ENCODE data around the gene PLD3.

The PLD3 gene

DNA sequence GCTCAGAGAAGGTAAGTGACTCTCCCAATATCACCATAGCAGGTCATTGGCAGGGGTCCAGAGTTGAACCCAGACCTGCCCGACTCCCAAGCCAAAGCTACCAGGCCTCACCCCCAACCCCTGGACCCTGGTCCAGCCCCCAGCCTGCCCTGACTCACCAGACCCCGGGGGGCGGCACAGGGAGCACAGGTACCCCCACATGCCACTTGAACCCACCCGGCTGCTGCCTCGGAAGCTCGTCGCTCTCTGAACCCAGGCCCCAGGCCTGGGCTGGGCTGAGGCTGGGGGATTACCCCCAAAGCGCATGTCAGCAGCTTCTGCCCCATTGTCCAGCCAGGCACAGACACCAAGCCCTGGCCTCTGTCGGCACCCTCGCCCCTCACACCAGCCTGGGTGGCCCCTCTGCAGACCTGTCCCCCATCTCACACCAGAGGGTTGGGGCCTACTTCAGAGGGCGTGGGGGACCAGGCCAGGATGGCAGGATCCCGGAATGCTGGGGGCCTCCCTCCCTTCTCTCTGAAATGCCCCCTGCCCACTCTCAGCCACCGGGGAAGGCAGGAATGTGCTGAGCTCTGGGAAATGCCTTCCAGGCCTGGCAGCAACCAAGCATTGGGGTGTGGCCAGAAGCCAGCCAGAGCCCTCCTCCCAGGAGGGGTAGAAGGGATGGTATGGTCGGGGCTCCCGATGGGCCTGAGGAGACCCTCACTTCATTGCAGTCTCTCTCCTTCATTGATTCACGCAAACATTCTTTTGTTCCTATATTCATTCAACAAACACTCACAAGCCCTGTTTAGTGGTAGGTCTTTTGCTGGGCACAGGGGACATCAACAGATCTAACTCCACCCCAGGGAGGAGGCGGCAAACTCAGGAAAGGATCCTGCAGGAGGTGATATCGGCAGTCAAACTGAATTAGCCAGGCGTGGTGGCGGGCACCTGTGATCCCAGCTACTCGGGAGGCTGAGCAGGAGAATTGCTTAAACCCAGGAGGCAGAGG, 66.3 kb downstream of the PLD3 start:
- DNase-seq (ENCODE audit: low read depth): no peak

DNA sequence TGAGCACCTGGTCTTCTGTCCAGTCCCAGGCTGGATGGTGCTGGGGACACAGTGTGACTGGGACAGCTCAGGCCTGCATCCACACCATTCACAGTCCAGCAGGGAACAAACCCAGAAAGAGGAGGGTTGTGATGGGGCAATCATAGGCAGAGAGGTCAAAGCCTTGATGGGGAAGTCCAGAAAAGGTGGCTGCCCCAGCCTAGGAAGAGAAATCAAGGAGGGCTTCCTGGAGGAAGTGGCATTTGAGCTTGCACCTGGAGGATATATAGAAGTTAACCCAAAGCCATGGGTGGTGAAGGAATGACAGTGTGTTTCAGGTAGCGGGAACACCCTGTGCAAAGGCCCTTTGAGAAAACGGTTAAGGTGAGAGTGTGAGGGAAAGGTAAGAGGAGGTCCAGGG, 67.3 kb downstream of the PLD3 start:
- DNase-seq (ENCODE audit: low read depth): no peak

DNA sequence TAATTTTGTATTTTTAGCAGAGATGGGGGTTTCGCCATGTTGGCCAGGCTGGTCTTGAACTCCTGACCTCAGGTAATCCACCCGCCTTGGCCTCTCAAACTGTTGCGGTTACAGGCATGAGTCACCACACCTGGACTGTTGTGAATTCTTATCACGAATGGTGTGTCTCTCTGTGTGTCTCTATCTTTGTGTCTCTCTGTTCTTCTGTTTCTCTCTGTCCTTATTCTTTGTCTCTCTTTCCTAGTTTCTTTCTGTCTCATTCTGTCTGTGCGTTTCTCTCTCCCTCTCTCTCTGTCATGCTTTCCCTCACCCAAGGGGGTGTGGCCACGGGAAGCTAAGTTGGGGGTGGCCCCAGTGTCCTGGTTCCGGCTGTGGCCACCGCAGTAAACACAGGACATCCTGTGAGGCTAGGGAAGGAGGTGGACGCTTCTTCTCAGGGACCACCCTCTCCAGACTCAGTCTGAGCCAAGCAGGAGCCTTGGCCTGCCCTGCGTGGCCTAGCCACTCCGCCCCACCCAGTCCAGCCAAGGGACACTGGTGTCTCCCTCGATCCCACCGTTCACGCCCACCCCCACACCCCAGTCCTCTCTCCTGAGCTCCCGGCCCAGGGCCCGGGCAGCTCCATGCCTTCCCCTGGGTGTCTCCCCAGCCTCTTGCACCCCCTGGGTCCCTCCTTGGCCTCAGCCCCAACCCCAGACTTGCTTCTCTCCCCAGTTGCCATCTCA, 68.6 kb downstream of the PLD3 start:
- DNase-seq (ENCODE audit: low read depth): no peak

DNA sequence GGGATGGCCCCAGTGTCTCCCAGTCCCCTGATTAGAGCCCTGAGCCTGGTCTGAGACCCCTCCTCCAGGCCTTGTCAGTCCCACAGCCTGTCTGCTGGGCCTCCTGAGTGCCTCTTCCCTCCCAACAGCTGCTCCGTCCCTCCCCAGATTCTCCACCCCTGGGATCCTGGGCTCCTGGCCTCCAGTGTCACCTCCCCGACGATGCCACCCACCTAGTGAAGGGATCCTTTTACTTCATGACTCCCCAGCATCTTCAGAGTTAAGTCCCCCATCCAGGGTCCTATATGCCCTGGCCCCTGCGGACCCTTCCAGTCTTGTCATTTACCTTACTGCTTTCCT, 69.1 kb downstream of the PLD3 start:
- no peak for DNase-seq (ENCODE audit: low read depth)

DNA sequence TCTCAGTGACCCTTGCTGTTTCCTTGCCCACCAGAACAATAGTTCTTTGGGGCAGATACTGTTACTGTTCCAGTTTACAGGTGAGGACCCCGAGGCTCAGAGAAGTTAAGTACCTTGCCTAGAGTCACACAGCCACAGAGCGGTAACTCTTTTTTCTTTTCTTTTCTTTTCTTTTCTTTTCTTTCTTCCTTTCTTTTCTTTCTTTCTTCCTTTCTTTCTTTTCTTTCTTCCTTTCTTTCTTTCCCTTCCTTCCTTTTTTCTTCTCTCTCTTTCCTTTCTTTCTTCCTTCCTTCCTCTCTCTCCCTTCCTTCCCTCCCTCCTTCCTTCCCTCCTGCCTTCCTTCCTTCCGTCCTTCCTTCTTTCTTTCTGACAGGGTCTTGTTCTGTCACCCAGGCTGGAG, 69.5 kb downstream of the PLD3 start:
- no peak for DNase-seq (ENCODE audit: low read depth)

GRCh38 chr19:40419066-40419612, 70.6 kb downstream of the PLD3 start:
- no peak for DNase-seq (ENCODE audit: low read depth)

DNA sequence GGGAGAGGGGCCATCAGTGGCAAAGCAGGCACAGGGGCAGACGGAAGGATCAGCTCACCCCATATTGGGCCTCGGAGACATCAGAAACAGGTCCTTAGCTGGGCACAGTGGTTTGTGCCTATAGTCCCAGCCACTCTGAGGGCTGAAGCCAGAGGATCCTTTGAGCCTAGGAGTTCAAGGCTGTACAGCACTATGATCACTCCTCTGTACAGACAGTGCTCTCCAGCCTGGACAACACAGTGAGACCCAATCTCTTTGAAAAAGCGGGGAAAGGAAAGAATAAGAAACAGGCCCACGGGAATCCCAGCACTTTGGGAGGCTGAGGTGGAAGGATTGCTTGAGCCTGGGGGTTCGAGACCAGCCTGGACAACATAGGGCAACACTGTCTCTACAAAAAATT, 71.3 kb downstream of the PLD3 start:
- no peak for DNase-seq (ENCODE audit: low read depth)

GRCh38 chr19:40420451-40420765, 71.9 kb downstream of the PLD3 start:
- no peak for DNase-seq (ENCODE audit: low read depth)

GRCh38 chr19:40420766-40421765, 72.6 kb downstream of the PLD3 start:
- peak; percentile 51 for DNase-seq (ENCODE audit: low read depth)

DNA sequence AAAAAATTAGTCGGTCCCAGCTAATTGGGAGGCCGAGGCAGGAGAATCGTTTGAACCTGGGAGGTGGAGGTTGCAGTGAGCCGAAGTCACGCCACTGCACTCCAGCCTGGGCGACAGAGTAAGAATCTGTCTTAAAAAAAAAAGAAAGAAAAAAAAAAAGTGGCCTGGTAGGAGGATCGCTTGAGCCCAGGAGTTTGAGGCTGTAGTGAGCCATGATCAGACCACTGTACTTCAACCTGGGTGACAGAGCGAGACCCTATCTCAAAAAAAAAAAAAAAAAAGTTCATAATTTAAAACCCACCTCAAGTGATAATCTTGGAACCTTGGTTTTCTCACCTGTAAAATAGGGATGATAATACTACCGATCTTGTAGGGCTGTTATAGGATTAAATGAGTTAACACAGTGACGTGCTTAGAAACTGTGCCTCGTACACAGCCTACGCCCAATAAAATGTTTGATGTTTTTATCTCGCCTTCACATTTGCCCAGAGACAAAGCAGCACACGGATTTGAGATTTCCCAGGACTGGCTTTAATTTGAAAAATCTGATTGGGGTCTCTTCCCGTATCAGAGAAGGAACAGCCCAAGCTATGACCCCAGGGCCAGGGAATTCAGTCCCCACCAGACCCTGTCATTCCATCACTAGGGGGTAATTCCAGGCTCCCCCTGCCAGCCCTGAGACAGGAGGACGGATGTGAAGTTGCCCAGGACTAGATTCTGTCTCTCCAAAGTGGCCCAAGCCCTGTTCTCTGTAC, 73.7 kb downstream of the PLD3 start:
- no peak for DNase-seq (ENCODE audit: low read depth)

GRCh38 chr19:40422748-40423566, 74.5 kb downstream of the PLD3 start:
- DNase-seq (ENCODE audit: low read depth): no peak

GRCh38 chr19:40423938-40424337, 75.4 kb downstream of the PLD3 start:
- no peak for DNase-seq (ENCODE audit: low read depth)

- no peak for DNase-seq (ENCODE audit: low read depth)
These were observed 76.3 kb downstream of the PLD3 start for GRCh38 chr19:40424637-40425449.

DNA sequence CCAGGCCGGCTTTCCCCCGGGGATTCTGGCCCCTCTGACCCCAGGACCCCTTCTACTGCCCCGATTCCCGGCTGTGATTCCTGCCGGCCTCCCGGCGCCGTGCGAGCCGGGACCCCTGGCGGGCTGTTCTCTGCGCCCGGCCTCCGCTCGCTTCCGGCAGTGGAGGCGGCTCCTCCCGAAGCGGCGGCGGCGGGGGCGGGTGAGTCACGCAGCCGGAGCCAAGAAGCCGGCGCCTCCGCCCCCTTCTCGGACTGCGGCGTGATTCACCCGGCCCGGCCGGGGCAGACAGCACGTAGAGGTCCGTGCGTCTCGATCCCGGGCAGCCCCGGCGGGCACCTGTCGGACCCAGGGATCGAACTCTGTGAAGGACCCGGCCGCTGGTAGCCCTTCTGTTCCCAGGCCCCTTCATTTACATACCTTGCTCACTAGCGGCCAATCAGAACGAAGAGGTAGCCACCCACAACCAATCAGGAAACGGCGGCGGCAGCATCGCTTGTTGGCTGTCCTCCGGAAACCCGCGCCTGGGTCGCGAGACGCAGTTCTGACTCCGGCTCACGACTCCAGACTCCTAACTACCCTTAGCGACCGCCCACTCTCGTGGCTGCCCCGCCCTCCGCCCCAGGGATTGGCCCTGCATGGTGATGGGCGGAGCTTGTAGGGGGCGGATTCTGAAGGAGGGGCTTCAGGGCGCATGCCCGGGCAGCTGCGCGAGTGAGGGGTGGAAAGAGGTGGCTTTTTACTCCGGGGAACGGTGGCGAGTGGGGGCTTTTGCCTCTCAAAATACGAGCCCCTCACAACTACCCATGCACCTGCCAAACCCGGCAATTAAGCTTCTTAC, 77.2 kb downstream of the PLD3 start, which contains the start of gene SERTAD1:
Gene SERTAD1, minus strand, starts transcription at position 543 of the 838 bp plus-strand sequence. CDS start 2,446 bp downstream, outside the sequence.
- DNase-seq (ENCODE audit: low read depth): peak; percentile 100
